ENCODE measurements around the gene GMEB2. TPM values are rescaled to one million over a fixed set of nuclear protein-coding genes. Genes with fewer than 3 reads are reported as not detected.
A peak's percentile ranks its signal among the peaks of the same experiment; 100 is the strongest.

The GMEB2 gene
- total and polyA plus RNA-seq, 10 of the 15 experiments (the other 5 are each of a cell fraction or from before 2014, with no cell fraction given): 0.08 to 15.1 (median 6.9) TPM

DNA sequence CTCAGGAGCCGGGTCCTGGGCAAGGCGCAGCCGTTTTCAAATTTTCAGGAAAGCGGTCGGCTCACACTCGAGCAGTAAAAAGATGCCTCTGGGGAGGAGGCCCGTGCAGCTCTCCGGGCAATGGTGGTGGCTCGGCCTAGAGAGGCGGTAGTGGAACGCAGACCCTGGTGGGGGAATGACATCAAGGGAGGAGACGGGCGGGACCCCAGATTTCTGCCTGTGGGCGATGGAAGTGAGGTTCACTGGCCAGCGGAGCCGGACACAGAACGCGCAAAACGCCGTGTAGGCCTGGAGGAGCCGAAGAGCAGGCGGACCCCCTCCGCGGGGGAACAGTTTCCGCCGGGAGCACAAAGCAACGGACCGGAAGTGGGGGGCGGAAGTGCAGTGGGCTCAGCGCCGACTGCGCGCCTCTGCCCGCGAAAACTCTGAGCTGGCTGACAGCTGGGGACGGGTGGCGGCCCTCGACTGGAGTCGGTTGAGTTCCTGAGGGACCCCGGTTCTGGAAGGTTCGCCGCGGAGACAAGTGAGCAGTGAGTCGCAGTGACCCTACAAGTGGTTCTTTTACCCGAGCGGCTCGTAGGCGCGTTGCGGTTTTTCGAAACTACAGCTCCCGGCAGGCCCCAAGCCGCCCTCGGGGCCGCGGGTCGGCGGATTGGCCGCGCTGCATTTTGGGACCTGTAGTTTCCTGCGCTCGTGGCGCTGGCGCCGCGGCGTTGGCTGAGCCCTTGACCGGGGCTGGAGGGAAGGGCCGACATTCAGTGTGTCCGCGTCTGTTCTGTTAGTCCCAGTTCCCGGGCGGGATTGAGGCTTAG lies 31.2 kb upstream of the GMEB2 start, which contains the start of gene RTEL1 (continued):
- TF ChIP-seq ZNF207 (IDR thresholded peaks at IDR 0.05; ENCODE audit: borderline replicate concordance) (peak; percentile 97), MEF2A (IDR thresholded peaks at IDR 0.05; ENCODE audit: insufficient read depth, low read depth, low read length) (no peak), KAT2A (conservative IDR thresholded peaks at IDR 0.05; ENCODE audit: control insufficient read depth, low read depth, low read length) (no peak), POLR2AphosphoS2 (IDR thresholded peaks at IDR 0.05; ENCODE audit: low read depth, low read length) (peak; percentile 62; the same call in 1 of the 2 replicates), SUZ12 (IDR thresholded peaks at IDR 0.05; ENCODE audit: unreplicated experiment) (no peak), TARDBP (IDR thresholded peaks at IDR 0.05; ENCODE audit: borderline replicate concordance) (peak; percentile 87), SUPT20H (IDR thresholded peaks at IDR 0.05; ENCODE audit: borderline replicate concordance, control insufficient read depth, low read depth, low read length) (no peak), YY1 (IDR thresholded peaks at IDR 0.05; ENCODE audit: low read depth, low read length) (peak; percentile 88), BRCA1 (IDR thresholded peaks at IDR 0.05; ENCODE audit: low read depth, low read length) (no peak), NBN (IDR thresholded peaks at IDR 0.05) (peak; percentile 91), ASH2L (IDR thresholded peaks at IDR 0.05; ENCODE audit: borderline replicate concordance, low read depth) (no peak), HDAC2 (IDR thresholded peaks at IDR 0.05) (no peak; the same call in 1 of the 2 replicates), RBBP5 (conservative IDR thresholded peaks at IDR 0.05) (no peak), NRF1 (conservative IDR thresholded peaks at IDR 0.05; ENCODE audit: low read depth, low read length) (no peak), RAD51 (IDR thresholded peaks at IDR 0.05) (no peak), EED (IDR thresholded peaks at IDR 0.05; ENCODE audit: low read depth) (no peak), TCF7 (IDR thresholded peaks at IDR 0.05; ENCODE audit: borderline replicate concordance) (no peak), SPI1 (IDR thresholded peaks at IDR 0.05; ENCODE audit: borderline replicate concordance, insufficient read depth, low read depth, low read length) (no peak), NFXL1 (IDR thresholded peaks at IDR 0.05; ENCODE audit: borderline replicate concordance) (no peak), CHD2 (IDR thresholded peaks at IDR 0.05; ENCODE audit: borderline replicate concordance, low read depth, low read length) (peak; percentile 5; the same call in 1 of the 2 replicates), LARP7 (IDR thresholded peaks at IDR 0.05) (peak; percentile 92), RCOR1 (conservative IDR thresholded peaks at IDR 0.05; ENCODE audit: low read depth, low read length) (no peak), CHD1 (IDR thresholded peaks at IDR 0.05; ENCODE audit: low read depth, low read length) (no peak), JUND (IDR thresholded peaks at IDR 0.05; ENCODE audit: low read depth, low read length) (no peak), ETV6 (conservative IDR thresholded peaks at IDR 0.05 in 1 of 2, IDR thresholded peaks at IDR 0.05 in 1 of 2; ENCODE audit: borderline replicate concordance in 1 of 2, low read depth in 1 of 2) (no peak; a peak in 1 of 4 replicates), SP1 (IDR thresholded peaks at IDR 0.05; ENCODE audit: low read depth, low read length) (peak; percentile 73)
- TF ChIP-seq, protein P1, sequence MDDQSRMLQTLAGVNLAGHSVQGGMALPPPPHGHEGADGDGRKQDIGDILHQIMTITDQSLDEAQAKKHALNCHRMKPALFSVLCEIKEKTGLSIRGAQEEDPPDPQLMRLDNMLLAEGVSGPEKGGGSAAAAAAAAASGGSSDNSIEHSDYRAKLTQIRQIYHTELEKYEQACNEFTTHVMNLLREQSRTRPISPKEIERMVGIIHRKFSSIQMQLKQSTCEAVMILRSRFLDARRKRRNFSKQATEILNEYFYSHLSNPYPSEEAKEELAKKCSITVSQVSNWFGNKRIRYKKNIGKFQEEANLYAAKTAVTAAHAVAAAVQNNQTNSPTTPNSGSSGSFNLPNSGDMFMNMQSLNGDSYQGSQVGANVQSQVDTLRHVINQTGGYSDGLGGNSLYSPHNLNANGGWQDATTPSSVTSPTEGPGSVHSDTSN (IDR thresholded peaks at IDR 0.05; ENCODE audit: insufficient replicate concordance, low read depth, low read length): no peak
- TF ChIP-seq, protein P2, sequence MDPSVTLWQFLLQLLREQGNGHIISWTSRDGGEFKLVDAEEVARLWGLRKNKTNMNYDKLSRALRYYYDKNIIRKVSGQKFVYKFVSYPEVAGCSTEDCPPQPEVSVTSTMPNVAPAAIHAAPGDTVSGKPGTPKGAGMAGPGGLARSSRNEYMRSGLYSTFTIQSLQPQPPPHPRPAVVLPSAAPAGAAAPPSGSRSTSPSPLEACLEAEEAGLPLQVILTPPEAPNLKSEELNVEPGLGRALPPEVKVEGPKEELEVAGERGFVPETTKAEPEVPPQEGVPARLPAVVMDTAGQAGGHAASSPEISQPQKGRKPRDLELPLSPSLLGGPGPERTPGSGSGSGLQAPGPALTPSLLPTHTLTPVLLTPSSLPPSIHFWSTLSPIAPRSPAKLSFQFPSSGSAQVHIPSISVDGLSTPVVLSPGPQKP (IDR thresholded peaks at IDR 0.05; ENCODE audit: low read depth, low read length): peak; percentile 78
